ENCODE measurements around the gene ZNF789. TPM values are rescaled to one million over a fixed set of nuclear protein-coding genes. Genes with fewer than 3 reads are reported as not detected.

Gene ZNF789
- total RNA-seq, 1 donor from 2014 or later, result 38.3 TPM

DNA sequence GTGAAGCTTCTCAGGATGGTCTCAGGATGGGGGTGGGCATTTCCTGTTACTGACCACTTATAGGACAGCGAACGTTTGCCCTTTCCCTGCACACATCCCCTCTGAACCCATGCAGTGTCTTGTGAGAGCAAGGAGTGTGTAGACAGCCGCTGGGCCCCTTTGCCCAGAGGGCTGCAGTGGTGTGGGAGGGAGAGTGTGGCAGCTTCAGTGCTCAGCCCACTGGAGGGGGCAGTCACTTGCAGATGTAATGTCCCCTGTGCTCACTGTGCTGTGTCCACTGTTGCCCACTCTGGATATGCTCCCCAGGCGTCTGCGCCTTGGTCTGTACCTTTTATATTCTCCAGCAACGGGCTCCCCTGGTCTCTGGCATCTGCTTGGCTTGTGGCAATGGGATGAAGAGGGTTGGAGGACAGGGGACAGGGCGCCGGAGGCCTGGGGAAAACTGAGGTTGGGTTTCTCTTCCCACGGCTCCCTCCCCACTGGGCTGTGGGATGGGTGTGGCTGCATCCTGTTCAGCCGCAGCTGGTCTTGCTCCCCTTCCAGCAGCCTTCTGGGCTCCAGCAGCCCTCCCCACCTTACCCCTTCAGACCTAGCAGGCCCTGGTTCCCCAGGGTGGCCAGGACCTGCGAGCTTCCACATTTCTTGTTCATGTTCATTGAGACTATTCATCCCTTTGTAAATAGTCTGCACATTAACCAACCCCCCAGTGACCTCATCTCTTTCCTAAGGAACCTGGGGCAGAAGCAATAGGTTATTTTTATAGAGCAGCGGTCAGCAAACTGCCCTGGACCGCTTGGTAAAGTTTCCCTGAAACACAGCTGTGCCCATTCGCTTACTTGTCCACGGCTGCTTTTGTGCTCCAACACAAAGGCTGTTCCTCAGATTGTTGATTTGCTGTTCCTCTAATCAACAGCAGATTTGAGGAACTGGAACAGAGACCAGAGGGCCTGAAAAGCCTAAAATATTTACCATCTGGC lies 6.1 kb downstream of the ZNF789 start:
- peaks cover 37% of the 10 kb centered on the region for H3K36me3 Mint-ChIP-seq (ENCODE audit: low read depth)
- intact Hi-C loops (cut with micrococcal nuclease), result loop anchor here (10.0 kb wide), 1 partner anchor 606 kb away; the partner anchor contains the start of genes COPS6 and ZNF3
- POLR2A ChIA-PET, result interaction anchor here (1.6 kb wide), 1 partner anchor 21 kb away, joined by 4 read pairs; the partner anchor contains the start of gene ZNF394
- H3K9me3 Mint-ChIP-seq, result no peaks in the 10 kb centered on the region
- peaks cover 22% of the 10 kb centered on the region for H3K4me1 Mint-ChIP-seq
- no peak overlapping the region for H3K4me3 Mint-ChIP-seq
- TF ChIP-seq, protein P1, sequence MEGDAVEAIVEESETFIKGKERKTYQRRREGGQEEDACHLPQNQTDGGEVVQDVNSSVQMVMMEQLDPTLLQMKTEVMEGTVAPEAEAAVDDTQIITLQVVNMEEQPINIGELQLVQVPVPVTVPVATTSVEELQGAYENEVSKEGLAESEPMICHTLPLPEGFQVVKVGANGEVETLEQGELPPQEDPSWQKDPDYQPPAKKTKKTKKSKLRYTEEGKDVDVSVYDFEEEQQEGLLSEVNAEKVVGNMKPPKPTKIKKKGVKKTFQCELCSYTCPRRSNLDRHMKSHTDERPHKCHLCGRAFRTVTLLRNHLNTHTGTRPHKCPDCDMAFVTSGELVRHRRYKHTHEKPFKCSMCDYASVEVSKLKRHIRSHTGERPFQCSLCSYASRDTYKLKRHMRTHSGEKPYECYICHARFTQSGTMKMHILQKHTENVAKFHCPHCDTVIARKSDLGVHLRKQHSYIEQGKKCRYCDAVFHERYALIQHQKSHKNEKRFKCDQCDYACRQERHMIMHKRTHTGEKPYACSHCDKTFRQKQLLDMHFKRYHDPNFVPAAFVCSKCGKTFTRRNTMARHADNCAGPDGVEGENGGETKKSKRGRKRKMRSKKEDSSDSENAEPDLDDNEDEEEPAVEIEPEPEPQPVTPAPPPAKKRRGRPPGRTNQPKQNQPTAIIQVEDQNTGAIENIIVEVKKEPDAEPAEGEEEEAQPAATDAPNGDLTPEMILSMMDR (IDR thresholded peaks at IDR 0.05), result no peak
- H3K27me3 Mint-ChIP-seq, result no peaks in the 10 kb centered on the region
- CTCF ChIA-PET, result no interaction called here
- no peak overlapping the region for H3K27ac Mint-ChIP-seq
- DNase-seq (no peak), ATAC-seq (ENCODE audit: low read depth) (no peak)

DNA sequence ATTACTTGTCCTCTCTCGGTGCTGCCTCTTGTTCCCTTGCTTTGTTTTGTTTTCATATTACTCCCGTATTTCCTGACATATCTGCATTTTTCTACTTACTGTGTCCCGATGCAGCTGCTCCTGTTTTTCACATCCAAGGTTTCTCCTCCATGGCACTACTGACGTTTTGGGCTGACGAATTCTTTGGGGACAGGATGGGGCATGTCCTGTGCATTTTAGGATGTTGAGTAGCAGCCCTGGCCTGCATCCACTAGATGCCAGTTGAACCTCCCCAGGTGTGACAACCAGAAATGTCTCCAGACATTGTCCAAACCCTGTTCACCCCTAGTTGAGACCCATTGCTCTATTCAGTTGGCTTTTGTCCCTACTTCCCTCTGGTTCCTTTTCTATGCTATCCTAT lies 12.4 kb downstream of the ZNF789 start:
- DNase-seq, result no peak
- ChIA-PET POLR2A (interaction anchor here (1.1 to 1.3 kb wide), 2 partner anchors 12 to 15 kb away, joined by 3 to 4 read pairs; partner anchors contain the start of gene ZNF394), CTCF (no interaction called here)
- H3K27me3 Mint-ChIP-seq, result no peaks in the 10 kb centered on the region
- no peak for ATAC-seq (ENCODE audit: low read depth)
- peaks cover 47% of the 10 kb centered on the region for H3K36me3 Mint-ChIP-seq (ENCODE audit: low read depth)
- H3K27ac Mint-ChIP-seq, result no peak overlapping the region
- TF ChIP-seq, protein P1 (IDR thresholded peaks at IDR 0.05), result no peak
- H3K9me3 Mint-ChIP-seq, result no peaks in the 10 kb centered on the region
- H3K4me3 Mint-ChIP-seq, result no peak overlapping the region
- no peaks in the 10 kb centered on the region for H3K4me1 Mint-ChIP-seq
- intact Hi-C loops (cut with micrococcal nuclease), result no loop called here

DNA sequence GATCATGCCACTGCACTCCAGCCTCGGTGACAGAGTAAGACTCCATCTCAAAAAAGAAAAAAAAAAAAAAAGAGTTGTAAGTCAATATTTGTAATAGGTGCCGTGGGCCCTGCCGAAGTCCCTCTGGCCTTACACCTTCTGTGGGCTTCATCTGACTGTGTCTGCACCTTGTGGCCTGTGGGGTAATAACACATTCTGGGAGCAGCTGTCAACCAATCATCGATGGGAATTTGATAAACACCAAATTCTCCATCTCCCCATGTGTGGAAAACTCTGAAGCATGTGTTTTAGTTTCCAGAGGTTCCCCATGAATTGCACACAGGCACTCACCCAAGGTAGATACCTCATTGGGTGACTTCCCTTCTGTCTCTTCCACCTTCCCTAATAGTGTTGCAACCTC lies 16.5 kb downstream of the ZNF789 start:
- TF ChIP-seq, protein P1 (IDR thresholded peaks at IDR 0.05), result no peak
- no peaks in the 10 kb centered on the region for H3K27me3 Mint-ChIP-seq
- intact Hi-C loops (cut with micrococcal nuclease), result no loop called here
- H3K27ac Mint-ChIP-seq, result no peak overlapping the region
- no peaks in the 10 kb centered on the region for H3K4me1 Mint-ChIP-seq
- H3K36me3 Mint-ChIP-seq (ENCODE audit: low read depth), result peaks cover 61% of the 10 kb centered on the region
- peaks cover 6% of the 10 kb centered on the region for H3K9me3 Mint-ChIP-seq
- no peak overlapping the region for H3K4me3 Mint-ChIP-seq
- no peak for DNase-seq
- CTCF ChIA-PET, result no interaction called here
- ATAC-seq (ENCODE audit: low read depth), result peak; percentile 31
- POLR2A ChIA-PET, result interaction anchor here (0.6 to 1.3 kb wide), 4 partner anchors 10 to 81 kb away, joined by 3 to 6 read pairs (median 5); partner anchors contain the start of genes BUD31, PDAP1 and ZKSCAN5

DNA sequence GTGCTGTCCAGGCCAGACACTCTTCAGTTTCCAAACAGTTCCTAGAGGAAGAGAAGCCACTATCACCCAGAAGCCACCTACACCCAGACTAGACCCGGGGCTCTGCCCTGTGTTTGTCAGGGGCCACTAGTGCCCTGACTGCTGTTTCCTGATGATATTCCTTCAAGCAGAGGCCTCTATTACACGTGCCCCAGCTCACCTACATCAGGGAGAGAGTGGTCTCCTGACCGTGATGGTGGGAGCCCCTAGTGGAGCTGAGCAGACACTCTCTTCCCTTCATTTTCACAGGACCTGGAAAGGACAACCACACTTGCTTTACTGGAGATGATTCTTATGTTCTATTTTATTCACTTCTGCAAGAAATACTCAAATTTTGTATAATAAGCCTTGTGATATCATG lies 18.2 kb downstream of the ZNF789 start:
- intact Hi-C loops (cut with micrococcal nuclease), result no loop called here
- no peaks in the 10 kb centered on the region for H3K4me1 Mint-ChIP-seq
- H3K27ac Mint-ChIP-seq, result no peak overlapping the region
- ATAC-seq (ENCODE audit: low read depth) (no peak), DNase-seq (no peak)
- no peaks in the 10 kb centered on the region for H3K27me3 Mint-ChIP-seq
- peaks cover 7% of the 10 kb centered on the region for H3K9me3 Mint-ChIP-seq
- no peak overlapping the region for H3K4me3 Mint-ChIP-seq
- ChIA-PET POLR2A (interaction anchor here (0.7 to 1.6 kb wide), 3 partner anchors 9 to 56 kb away, joined by 6 to 9 read pairs (median 7); partner anchors contain the start of gene ZNF394), CTCF (no interaction called here)
- TF ChIP-seq, protein P1 (IDR thresholded peaks at IDR 0.05), result no peak
- peaks cover 65% of the 10 kb centered on the region for H3K36me3 Mint-ChIP-seq (ENCODE audit: low read depth)

DNA sequence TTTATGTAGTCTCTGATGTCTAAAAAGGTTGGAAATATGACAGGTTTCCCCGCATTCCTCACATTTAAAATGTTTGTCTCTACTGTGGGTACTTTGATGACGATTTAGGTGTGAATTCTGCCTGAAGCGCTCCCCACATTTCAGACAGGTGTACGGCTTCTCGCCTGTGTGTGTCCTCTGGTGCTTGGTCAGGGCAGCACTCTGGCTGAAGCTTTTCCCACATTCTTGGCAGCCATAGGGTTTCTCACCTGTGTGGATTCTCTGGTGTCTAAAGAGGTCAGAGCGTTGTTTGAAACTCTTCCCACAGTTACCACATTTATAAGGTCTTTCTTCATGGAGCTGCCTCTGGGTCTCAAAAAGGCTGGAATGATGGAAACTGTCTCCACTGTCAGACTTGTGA lies 21.1 kb downstream of the ZNF789 start:
- TF ChIP-seq, protein P1 (IDR thresholded peaks at IDR 0.05), result no peak
- intact Hi-C loops (cut with micrococcal nuclease), result no loop called here
- H3K4me1 Mint-ChIP-seq, result peaks cover 17% of the 10 kb centered on the region
- POLR2A ChIA-PET, result no interaction called here
- peaks cover 69% of the 10 kb centered on the region for H3K36me3 Mint-ChIP-seq (ENCODE audit: low read depth)
- CTCF ChIA-PET, result no interaction called here
- H3K27ac Mint-ChIP-seq, result no peak overlapping the region
- no peak overlapping the region for H3K4me3 Mint-ChIP-seq
- no peaks in the 10 kb centered on the region for H3K27me3 Mint-ChIP-seq
- DNase-seq (no peak), ATAC-seq (ENCODE audit: low read depth) (no peak)
- H3K9me3 Mint-ChIP-seq, result peaks cover 7% of the 10 kb centered on the region
